Measurements from ENCODE around the gene TTLL11. TPM values are rescaled to one million over a fixed set of nuclear protein-coding genes. Genes with fewer than 3 reads are reported as not detected.
"Not testable (repeated sequence)": the region's sequence is repeated elsewhere in the genome, so short reads cannot be mapped to it uniquely, and the experiment has no call there.

The TTLL11 gene
- total and polyA plus RNA-seq, 9 donors = 14.2 to 29.3 (median 20.1) TPM

- H3K9me3 ChIP-seq (replicated peaks; ENCODE audit: control insufficient read depth, low read depth, low read length) = peaks cover 4% of the 10 kb centered on the region
- H3K4me1 ChIP-seq (ENCODE audit: control insufficient read depth, insufficient read depth, low read length) = peaks cover 9% of the 10 kb centered on the region
- no peak overlapping the region for H3K27ac ChIP-seq (ENCODE audit: low read length)
- H3K36me3 ChIP-seq (ENCODE audit: control insufficient read depth, insufficient read depth, low read length) = no peaks in the 10 kb centered on the region
- no peaks in the 10 kb centered on the region for H3K27me3 ChIP-seq (ENCODE audit: control insufficient read depth, insufficient read depth, low read length)
- DNase-seq = no peak
- no peak overlapping the region for H3K4me3 ChIP-seq (ENCODE audit: low read length)
- 55% methylated on average over 1 of the region's 3 CpGs for WGBS (ENCODE audit: insufficient coverage)
These were observed 191.5 kb downstream of the TTLL11 start for GRCh38 chr9:121901616-121902015.

GRCh38 chr9:121900163-121900562 is 192.9 kb downstream of the TTLL11 start:
- H3K27ac ChIP-seq (ENCODE audit: low read length) = no peak overlapping the region
- no CpG with 5 or more reads among the region's 5 CpGs for WGBS (ENCODE audit: insufficient coverage)

GRCh38 chr9:121898856-121899255 is 194.3 kb downstream of the TTLL11 start:
- Histone ChIP-seq H3K36me3 (ENCODE audit: control insufficient read depth, insufficient read depth, low read length) (no peaks in the 10 kb centered on the region), H3K4me1 (ENCODE audit: control insufficient read depth, insufficient read depth, low read length) (peaks cover 9% of the 10 kb centered on the region), H3K27ac (ENCODE audit: low read length) (no peak overlapping the region), H3K27me3 (ENCODE audit: control insufficient read depth, insufficient read depth, low read length) (no peaks in the 10 kb centered on the region), H3K9me3 (replicated peaks; ENCODE audit: control insufficient read depth, low read depth, low read length) (peaks cover 4% of the 10 kb centered on the region), H3K4me3 (ENCODE audit: low read length) (no peak overlapping the region)
- WGBS (ENCODE audit: insufficient coverage) = 100% methylated on average over 2 of the region's 4 CpGs
- DNase-seq = no peak

More at GRCh38 chr9:121900163-121900562, 192.9 kb downstream of the TTLL11 start:
- peaks cover 9% of the 10 kb centered on the region for H3K4me1 ChIP-seq (ENCODE audit: control insufficient read depth, insufficient read depth, low read length)
- peaks cover 4% of the 10 kb centered on the region for H3K9me3 ChIP-seq (replicated peaks; ENCODE audit: control insufficient read depth, low read depth, low read length)
- H3K27me3 ChIP-seq (ENCODE audit: control insufficient read depth, insufficient read depth, low read length) = no peaks in the 10 kb centered on the region
- no peak for DNase-seq
- no peaks in the 10 kb centered on the region for H3K36me3 ChIP-seq (ENCODE audit: control insufficient read depth, insufficient read depth, low read length)
- no peak overlapping the region for H3K4me3 ChIP-seq (ENCODE audit: low read length)

GRCh38 chr9:121897140-121897539 is 196.0 kb downstream of the TTLL11 start:
- H3K4me1 ChIP-seq (ENCODE audit: control insufficient read depth, insufficient read depth, low read length) = peaks cover 5% of the 10 kb centered on the region
- no peak for DNase-seq
- no peak overlapping the region for H3K4me3 ChIP-seq (ENCODE audit: low read length)
- peaks cover 4% of the 10 kb centered on the region for H3K9me3 ChIP-seq (replicated peaks; ENCODE audit: control insufficient read depth, low read depth, low read length)
- H3K27me3 ChIP-seq (ENCODE audit: control insufficient read depth, insufficient read depth, low read length) = no peaks in the 10 kb centered on the region
- H3K36me3 ChIP-seq (ENCODE audit: control insufficient read depth, insufficient read depth, low read length) = no peaks in the 10 kb centered on the region
- no peak overlapping the region for H3K27ac ChIP-seq (ENCODE audit: low read length)
- 55% methylated on average over 10 of the region's 10 CpGs for WGBS (ENCODE audit: insufficient coverage)

- no peak for DNase-seq
- 71% methylated on average over 23 of the region's 27 CpGs for WGBS (ENCODE audit: insufficient coverage)
- H3K4me1 ChIP-seq (ENCODE audit: control insufficient read depth, insufficient read depth, low read length) = peaks cover 5% of the 10 kb centered on the region
These were observed 196.6 kb downstream of the TTLL11 start for GRCh38 chr9:121896545-121896943.

GRCh38 chr9:121895818-121896544 is 197.1 kb downstream of the TTLL11 start:
- Histone ChIP-seq H3K27ac (ENCODE audit: low read length) (no peak overlapping the region), H3K4me3 (ENCODE audit: low read length) (no peak overlapping the region), H3K36me3 (ENCODE audit: control insufficient read depth, insufficient read depth, low read length) (no peaks in the 10 kb centered on the region), H3K9me3 (replicated peaks; ENCODE audit: control insufficient read depth, low read depth, low read length) (peaks cover 4% of the 10 kb centered on the region), H3K27me3 (ENCODE audit: control insufficient read depth, insufficient read depth, low read length) (no peaks in the 10 kb centered on the region), H3K4me1 (ENCODE audit: control insufficient read depth, insufficient read depth, low read length) (peaks cover 5% of the 10 kb centered on the region)
- 54% methylated on average over 10 of the region's 12 CpGs for WGBS (ENCODE audit: insufficient coverage)
- DNase-seq = peak; percentile 45

More at GRCh38 chr9:121896545-121896943, 196.6 kb downstream of the TTLL11 start:
- Histone ChIP-seq H3K9me3 (replicated peaks; ENCODE audit: control insufficient read depth, low read depth, low read length) (peaks cover 4% of the 10 kb centered on the region), H3K27ac (ENCODE audit: low read length) (no peak overlapping the region), H3K4me3 (ENCODE audit: low read length) (no peak overlapping the region), H3K36me3 (ENCODE audit: control insufficient read depth, insufficient read depth, low read length) (no peaks in the 10 kb centered on the region), H3K27me3 (ENCODE audit: control insufficient read depth, insufficient read depth, low read length) (no peaks in the 10 kb centered on the region)

GRCh38 chr9:121895358-121895757 is 197.8 kb downstream of the TTLL11 start:
- Histone ChIP-seq H3K4me3 (ENCODE audit: low read length) (no peak overlapping the region), H3K27ac (ENCODE audit: low read length) (no peak overlapping the region), H3K36me3 (ENCODE audit: control insufficient read depth, insufficient read depth, low read length) (no peaks in the 10 kb centered on the region), H3K9me3 (replicated peaks; ENCODE audit: control insufficient read depth, low read depth, low read length) (peaks cover 4% of the 10 kb centered on the region), H3K4me1 (ENCODE audit: control insufficient read depth, insufficient read depth, low read length) (peaks cover 5% of the 10 kb centered on the region), H3K27me3 (ENCODE audit: control insufficient read depth, insufficient read depth, low read length) (no peaks in the 10 kb centered on the region)
- DNase-seq = no peak
- WGBS (ENCODE audit: insufficient coverage) = 77% methylated on average over 5 of the region's 7 CpGs

- H3K36me3 ChIP-seq (ENCODE audit: control insufficient read depth, insufficient read depth, low read length); H3K27me3 ChIP-seq (ENCODE audit: control insufficient read depth, insufficient read depth, low read length); H3K9me3 ChIP-seq (replicated peaks; ENCODE audit: control insufficient read depth, low read depth, low read length); DNase-seq; H3K4me1 ChIP-seq (ENCODE audit: control insufficient read depth, insufficient read depth, low read length); H3K27ac ChIP-seq (ENCODE audit: low read length); H3K4me3 ChIP-seq (ENCODE audit: low read length): not testable (repeated sequence)
- WGBS (ENCODE audit: insufficient coverage) = no CpG with 5 or more reads among the region's 2 CpGs
These were observed 198.7 kb downstream of the TTLL11 start for GRCh38 chr9:121894380-121894779.

- Histone ChIP-seq H3K4me1 (ENCODE audit: control insufficient read depth, insufficient read depth, low read length) (peaks cover 5% of the 10 kb centered on the region), H3K9me3 (replicated peaks; ENCODE audit: control insufficient read depth, low read depth, low read length) (no peaks in the 10 kb centered on the region), H3K36me3 (ENCODE audit: control insufficient read depth, insufficient read depth, low read length) (no peaks in the 10 kb centered on the region), H3K27ac (ENCODE audit: low read length) (no peak overlapping the region), H3K4me3 (ENCODE audit: low read length) (no peak overlapping the region), H3K27me3 (ENCODE audit: control insufficient read depth, insufficient read depth, low read length) (no peaks in the 10 kb centered on the region)
- no peak for DNase-seq
- WGBS (ENCODE audit: insufficient coverage) = no CpG with 5 or more reads among the region's 3 CpGs
These were observed 199.3 kb downstream of the TTLL11 start for GRCh38 chr9:121893786-121894185.

GRCh38 chr9:121892706-121893105 is 200.4 kb downstream of the TTLL11 start:
- H3K27ac ChIP-seq (ENCODE audit: low read length) = no peak overlapping the region
- WGBS (ENCODE audit: insufficient coverage) = no CpG with 5 or more reads among the region's 5 CpGs

More at GRCh38 chr9:121892706-121893105, 200.4 kb downstream of the TTLL11 start:
- H3K27me3 ChIP-seq (ENCODE audit: control insufficient read depth, insufficient read depth, low read length) = no peaks in the 10 kb centered on the region
- H3K4me1 ChIP-seq (ENCODE audit: control insufficient read depth, insufficient read depth, low read length) = peaks cover 11% of the 10 kb centered on the region
- H3K9me3 ChIP-seq (replicated peaks; ENCODE audit: control insufficient read depth, low read depth, low read length) = no peaks in the 10 kb centered on the region
- DNase-seq = no peak
- H3K36me3 ChIP-seq (ENCODE audit: control insufficient read depth, insufficient read depth, low read length) = no peaks in the 10 kb centered on the region
- H3K4me3 ChIP-seq (ENCODE audit: low read length) = no peak overlapping the region
